Parathyroid adenoma (tissue), 2 donors: ENCODE results near the gene PSMB5.
A peak's percentile ranks its signal among the peaks of the same experiment; 100 is the strongest.

Source experiments
- H2AFZ ChIP-seq: fragments of 300-600 bp; sonication (generic); one replicate; pipeline ENCODE4 v1.7.0; 2017; ENCODE audit warnings: antibody characterized with exemption, mild to moderate bottlenecking
- H3K27ac ChIP-seq: fragments of 300-600 bp; sonication (generic); one replicate; pipeline ENCODE4 v1.7.0; 2017
- H3K27me3 ChIP-seq: fragments of 300-600 bp; sonication (generic); one replicate; pipeline ENCODE4 v1.7.0; 2017; ENCODE audit warnings: low read length; ENCODE audit not compliant: control insufficient read depth, insufficient read depth
- H3K36me3 ChIP-seq: fragments of 300-600 bp; sonication (generic); one replicate; pipeline ENCODE4 v1.7.0; 2017; ENCODE audit warnings: low read length; ENCODE audit not compliant: control insufficient read depth, insufficient read depth
- H3K4me1 ChIP-seq: fragments of 300-600 bp; sonication (generic); one replicate; pipeline ENCODE4 v1.7.0; 2017; ENCODE audit warnings: control low read depth
- H3K4me2 ChIP-seq: fragments of 300-600 bp; sonication (generic); one replicate; pipeline ENCODE4 v1.7.0; 2017; ENCODE audit warnings: low read length
- H3K4me3 ChIP-seq: fragments of 300-600 bp; sonication (generic); one replicate; pipeline ENCODE4 v1.7.0; 2017; ENCODE audit warnings: low read depth, low read length
- H3K79me2 ChIP-seq: fragments of 300-600 bp; sonication (generic); one replicate; pipeline ENCODE4 v1.7.0; 2017; ENCODE audit warnings: control low read depth
- H3K9ac ChIP-seq: fragments of 300-600 bp; sonication (generic); one replicate; pipeline ENCODE4 v1.7.0; 2017; ENCODE audit warnings: mild to moderate bottlenecking
- H3K9me3 ChIP-seq: fragments of 300-600 bp; sonication (generic); one replicate; pipeline ENCODE4 v1.7.0; 2017; ENCODE audit warnings: low read length; ENCODE audit not compliant: control insufficient read depth
- CTCF ChIP-seq: fragments of 300-600 bp; sonication (generic); IDR thresholded peaks from one replicate; pipeline ENCODE4 v1.7.0; 2017; ENCODE audit warnings: antibody characterized with exemption, mild to moderate bottlenecking
- donor health status: primary hyperparathyroidism.

The PSMB5 gene

GRCh38 chr14:23070262-23071129, 35.8 kb upstream of the PSMB5 start:
- H3K36me3 ChIP-seq: no peaks in the 10 kb centered on the region
- peaks cover 24% of the 10 kb centered on the region for H3K4me1 ChIP-seq
- peaks cover 8% of the 10 kb centered on the region for H3K79me2 ChIP-seq
- no peak overlapping the region for H3K9ac ChIP-seq
- no peaks in the 10 kb centered on the region for H3K27me3 ChIP-seq
- no peak overlapping the region for H2AFZ ChIP-seq
- no peaks in the 10 kb centered on the region for H3K9me3 ChIP-seq
- no peak for TF ChIP-seq CTCF
- H3K27ac ChIP-seq: peak overlapping the region; percentile 85
- H3K4me2 ChIP-seq: peak overlapping the region; percentile 85
- peak overlapping the region; percentile 70 for H3K4me3 ChIP-seq

GRCh38 chr14:23069413-23069806, 34.7 kb upstream of the PSMB5 start:
- no peak overlapping the region for H3K4me3 ChIP-seq
- H3K4me1 ChIP-seq: peaks cover 24% of the 10 kb centered on the region
- TF ChIP-seq CTCF: no peak
- no peaks in the 10 kb centered on the region for H3K9me3 ChIP-seq
- H3K27ac ChIP-seq: no peak overlapping the region
- H3K4me2 ChIP-seq: no peak overlapping the region
- H2AFZ ChIP-seq: no peak overlapping the region
- no peaks in the 10 kb centered on the region for H3K36me3 ChIP-seq
- no peaks in the 10 kb centered on the region for H3K27me3 ChIP-seq
- H3K9ac ChIP-seq: no peak overlapping the region
- H3K79me2 ChIP-seq: peaks cover 8% of the 10 kb centered on the region

GRCh38 chr14:23068789-23069412, 34.2 kb upstream of the PSMB5 start:
- Histone ChIP-seq H3K4me2 (no peak overlapping the region), H3K79me2 (peaks cover 11% of the 10 kb centered on the region), H3K4me1 (peaks cover 24% of the 10 kb centered on the region), H3K4me3 (no peak overlapping the region), H3K9ac (no peak overlapping the region), H3K9me3 (no peaks in the 10 kb centered on the region), H3K27me3 (no peaks in the 10 kb centered on the region), H2AFZ (no peak overlapping the region), H3K36me3 (no peaks in the 10 kb centered on the region), H3K27ac (no peak overlapping the region)
- TF ChIP-seq CTCF: peak; percentile 98

- H3K4me2 ChIP-seq: no peak overlapping the region
- no peaks in the 10 kb centered on the region for H3K27me3 ChIP-seq
- TF ChIP-seq CTCF: no peak
- no peaks in the 10 kb centered on the region for H3K9me3 ChIP-seq
- peaks cover 11% of the 10 kb centered on the region for H3K79me2 ChIP-seq
- H3K27ac ChIP-seq: no peak overlapping the region
- no peak overlapping the region for H3K4me3 ChIP-seq
- no peak overlapping the region for H3K9ac ChIP-seq
- no peaks in the 10 kb centered on the region for H3K36me3 ChIP-seq
- H2AFZ ChIP-seq: no peak overlapping the region
- H3K4me1 ChIP-seq: peaks cover 23% of the 10 kb centered on the region
These were observed 33.4 kb upstream of the PSMB5 start for GRCh38 chr14:23067847-23068788.
